ENCODE results near the gene SPEF1. TPM values are rescaled to one million over a fixed set of nuclear protein-coding genes. Genes with fewer than 3 reads are reported as not detected.

The SPEF1 gene
- total RNA-seq, 4 donors from 2014 or later: 0.26 to 1.3 (median 0.37) TPM; not detected in 1

DNA sequence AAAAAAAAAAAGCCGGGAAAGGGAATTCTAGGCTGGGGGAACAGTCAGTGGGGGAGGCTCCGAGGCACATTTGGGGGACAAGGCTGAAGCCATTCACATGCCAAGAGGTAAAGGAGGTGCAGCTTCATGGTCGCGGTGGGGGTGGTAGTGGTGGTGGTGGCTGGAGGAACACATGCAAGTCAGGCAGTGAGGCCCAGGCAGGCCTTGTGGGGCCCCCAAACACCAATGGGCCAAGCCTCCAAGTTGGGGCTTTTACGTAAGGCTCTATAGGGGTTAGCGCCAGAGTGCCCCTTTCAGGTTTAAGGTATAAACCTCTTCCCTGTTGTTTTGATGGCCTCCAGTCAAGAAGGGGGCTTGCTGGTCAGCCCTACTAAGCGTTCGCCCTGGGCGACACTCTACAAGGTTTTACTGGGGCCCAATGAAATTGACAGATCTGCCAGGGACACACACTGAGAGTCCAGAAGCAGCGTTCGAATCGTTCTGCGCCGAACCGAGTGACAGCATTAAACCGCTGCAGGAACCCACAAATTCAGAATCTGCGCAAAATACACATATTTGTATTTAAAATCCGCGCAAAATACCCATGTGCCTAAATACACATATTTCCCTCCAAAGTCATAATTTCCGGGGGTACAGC is 38.3 kb upstream of the SPEF1 start:
- H3K4me1 ChIP-seq: peaks cover 0 to 4% of the 10 kb centered on the region in 2 donors
- no peak for TF ChIP-seq POLR2A (IDR thresholded peaks at IDR 0.05)
- TF ChIP-seq CTCF (IDR thresholded peaks at IDR 0.05): no peak

GRCh38 chr20:3818155-3819151 is 37.2 kb upstream of the SPEF1 start:
- TF ChIP-seq CTCF (IDR thresholded peaks at IDR 0.05) (peak; percentile 45 to 73 (median 62)), POLR2A (IDR thresholded peaks at IDR 0.05) (no peak)
- H3K4me1 ChIP-seq: peaks cover 0 to 4% of the 10 kb centered on the region in 2 donors
- DNase-seq: peak; percentile 73 to 82
- no peak overlapping the region for H3K4me3 ChIP-seq
- intact Hi-C loops (cut with DNase I; ENCODE audit: low total_unique reads): no loop called here
- no peaks in the 10 kb centered on the region for H3K27me3 ChIP-seq
- no peaks in the 10 kb centered on the region for H3K36me3 ChIP-seq
- H3K9me3 ChIP-seq: no peaks in the 10 kb centered on the region
- peak overlapping the region; percentile 98 for H3K27ac ChIP-seq

More for the DNA sequence above, 38.3 kb upstream of the SPEF1 start:
- intact Hi-C loops (cut with DNase I; ENCODE audit: low total_unique reads): loop anchor here (5.0 kb wide), 1 partner anchor 32 kb away; the partner anchor contains the start of gene CENPB
- H3K4me3 ChIP-seq: peak overlapping the region; percentile 72 to 75
- no peak for DNase-seq
- H3K27me3 ChIP-seq: no peaks in the 10 kb centered on the region
- H3K9me3 ChIP-seq: no peaks in the 10 kb centered on the region
- H3K27ac ChIP-seq: peak overlapping the region; percentile 98
- H3K36me3 ChIP-seq: no peaks in the 10 kb centered on the region

DNA sequence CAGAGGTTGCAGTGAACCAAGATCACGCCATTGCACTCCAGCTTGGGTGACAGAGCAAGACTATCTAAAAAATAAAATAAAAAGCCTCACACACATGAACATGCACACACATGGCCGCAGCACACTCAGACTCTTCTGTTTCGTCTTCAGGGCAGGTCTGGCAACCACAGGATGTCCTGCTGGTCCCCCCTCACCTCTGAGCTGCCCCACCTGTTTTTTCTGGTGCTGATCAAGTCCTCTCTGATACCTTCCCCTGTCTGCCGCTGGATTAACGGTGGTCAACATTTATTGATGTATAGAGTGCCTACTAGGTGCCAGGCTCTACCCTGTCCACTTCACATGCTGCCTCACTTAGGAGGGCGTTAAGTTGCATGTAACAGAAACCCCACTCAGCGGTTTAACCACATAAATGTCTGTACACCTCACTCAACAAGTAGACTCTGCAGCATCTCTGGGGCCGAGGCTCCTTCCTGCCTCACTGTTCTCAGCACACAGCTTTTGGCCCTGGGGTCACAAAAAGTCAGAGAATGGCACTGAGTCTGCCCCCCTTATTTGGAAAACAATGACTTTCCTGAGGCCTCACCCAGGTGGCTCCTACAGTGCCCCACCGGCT is 34.6 kb upstream of the SPEF1 start:
- no peak overlapping the region for H3K27ac ChIP-seq
- intact Hi-C loops (cut with DNase I; ENCODE audit: low total_unique reads): no loop called here
- no peaks in the 10 kb centered on the region for H3K27me3 ChIP-seq
- TF ChIP-seq POLR2A (IDR thresholded peaks at IDR 0.05) (no peak), CTCF (IDR thresholded peaks at IDR 0.05) (no peak)
- no peak for DNase-seq
- no peaks in the 10 kb centered on the region for H3K36me3 ChIP-seq
- peaks cover 4 to 7% of the 10 kb centered on the region in 2 donors for H3K4me1 ChIP-seq
- H3K4me3 ChIP-seq: no peak overlapping the region
- H3K9me3 ChIP-seq: no peaks in the 10 kb centered on the region

- intact Hi-C loops (cut with DNase I; ENCODE audit: low total_unique reads): no loop called here
Observed at GRCh38 chr20:3814928-3815495, 33.8 kb upstream of the SPEF1 start.

More at GRCh38 chr20:3814928-3815495, 33.8 kb upstream of the SPEF1 start:
- Histone ChIP-seq H3K4me1 (peaks cover 7 to 11% of the 10 kb centered on the region in 2 donors), H3K9me3 (no peaks in the 10 kb centered on the region), H3K36me3 (no peaks in the 10 kb centered on the region), H3K27ac (no peak overlapping the region), H3K4me3 (no peak overlapping the region), H3K27me3 (no peaks in the 10 kb centered on the region)
- DNase-seq: no peak
- TF ChIP-seq CTCF (IDR thresholded peaks at IDR 0.05) (no peak), POLR2A (IDR thresholded peaks at IDR 0.05) (no peak)
